HG03439 (cell line): ENCODE results near the gene NOTCH1.
"Not testable (repeated sequence)": the region's sequence is repeated elsewhere in the genome, so short reads cannot be mapped to it uniquely, and the experiment has no call there.

Experiments
- ATAC-seq: cut with Tn5 transposase; IDR thresholded peaks from one replicate; pipeline ENCODE4 v1.9.1; 2021; ENCODE audit warnings: mild to moderate bottlenecking, moderate library complexity; ENCODE audit not compliant: unreplicated experiment

Gene NOTCH1

GRCh38 chr9:136579650-136580219 lies 33.9 kb upstream of the NOTCH1 start:
- ATAC-seq: not testable (repeated sequence)

GRCh38 chr9:136578915-136579649 lies 33.2 kb upstream of the NOTCH1 start:
- no peak for ATAC-seq

GRCh38 chr9:136578626-136578914 lies 32.7 kb upstream of the NOTCH1 start:
- no peak for ATAC-seq

- ATAC-seq: no peak
Observed at GRCh38 chr9:136577941-136578625, 32.2 kb upstream of the NOTCH1 start.

- no peak for ATAC-seq
Observed at GRCh38 chr9:136576269-136576626, 30.4 kb upstream of the NOTCH1 start.

- ATAC-seq: no peak
Observed at GRCh38 chr9:136575626-136576268, 29.9 kb upstream of the NOTCH1 start.

- ATAC-seq: not testable (repeated sequence)
Observed at GRCh38 chr9:136574606-136575005, 28.8 kb upstream of the NOTCH1 start.

GRCh38 chr9:136572828-136573625 lies 27.2 kb upstream of the NOTCH1 start:
- no peak for ATAC-seq

GRCh38 chr9:136572003-136572827 lies 26.4 kb upstream of the NOTCH1 start:
- no peak for ATAC-seq

GRCh38 chr9:136571531-136571930 lies 25.7 kb upstream of the NOTCH1 start:
- no peak for ATAC-seq

- ATAC-seq: no peak
Observed at GRCh38 chr9:136570916-136571315, 25.1 kb upstream of the NOTCH1 start.

GRCh38 chr9:136570191-136570845 lies 24.5 kb upstream of the NOTCH1 start:
- no peak for ATAC-seq

GRCh38 chr9:136569526-136570148 lies 23.8 kb upstream of the NOTCH1 start:
- ATAC-seq: no peak

- no peak for ATAC-seq
Observed at GRCh38 chr9:136568288-136569081, 22.6 kb upstream of the NOTCH1 start.

- no peak for ATAC-seq
Observed at GRCh38 chr9:136567651-136568287, 21.9 kb upstream of the NOTCH1 start.

GRCh38 chr9:136566901-136567300 lies 21.1 kb upstream of the NOTCH1 start:
- no peak for ATAC-seq

GRCh38 chr9:136566553-136566895 lies 20.7 kb upstream of the NOTCH1 start:
- no peak for ATAC-seq
